GM19395 (cell line): ENCODE data around the gene CREM.
"Not testable (repeated sequence)": the region's sequence is repeated elsewhere in the genome, so short reads cannot be mapped to it uniquely, and the experiment has no call there.

Experiments
- ATAC-seq: cut with Tn5 transposase; IDR thresholded peaks from one replicate; pipeline ENCODE4 v1.9.1; 2021; ENCODE audit warnings: mild to moderate bottlenecking, moderate library complexity; ENCODE audit not compliant: unreplicated experiment

The CREM gene

DNA sequence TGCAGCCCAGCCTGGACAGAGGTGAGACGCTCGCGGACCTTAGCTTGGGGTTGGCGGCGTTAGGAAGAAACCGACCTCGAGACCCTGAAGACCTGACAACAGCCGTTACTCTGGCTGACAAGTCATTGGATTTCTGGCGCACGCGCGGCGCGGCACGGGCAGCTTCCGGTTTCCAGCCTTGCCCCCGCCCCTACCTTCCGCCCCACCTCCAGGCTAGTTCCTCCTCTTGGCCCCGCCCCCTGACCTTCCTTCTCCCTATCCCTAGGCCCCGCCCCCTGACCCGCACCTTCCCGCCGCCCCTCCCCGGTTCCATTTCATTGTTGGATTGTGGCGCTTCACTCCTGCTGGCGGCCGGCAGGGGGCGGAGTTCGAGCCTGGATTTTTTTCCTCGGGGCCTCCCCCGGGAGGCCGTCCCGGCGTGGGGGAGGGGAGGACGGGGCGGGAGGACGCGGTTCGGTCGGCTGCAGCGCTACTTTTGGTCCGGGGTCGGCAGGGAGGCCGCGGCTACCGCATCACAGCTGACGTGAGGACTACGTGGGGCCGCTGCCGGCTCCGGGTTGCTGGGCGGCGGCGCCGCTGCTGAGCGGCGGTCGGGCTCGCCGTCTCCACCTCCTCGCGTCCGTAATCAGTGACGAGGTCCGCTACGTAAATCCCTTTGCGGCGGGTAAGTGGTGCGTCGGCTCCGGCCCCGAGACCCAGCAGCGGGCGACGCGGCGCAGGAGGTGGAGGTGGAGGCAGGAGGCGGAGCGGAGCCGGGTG lies at the start of gene CREM:
Gene CREM, plus strand, starts transcription at position 317 of the 759 bp plus-strand sequence. CDS start 10,990 bp downstream, outside the sequence.
- ATAC-seq = peak; percentile 79

DNA sequence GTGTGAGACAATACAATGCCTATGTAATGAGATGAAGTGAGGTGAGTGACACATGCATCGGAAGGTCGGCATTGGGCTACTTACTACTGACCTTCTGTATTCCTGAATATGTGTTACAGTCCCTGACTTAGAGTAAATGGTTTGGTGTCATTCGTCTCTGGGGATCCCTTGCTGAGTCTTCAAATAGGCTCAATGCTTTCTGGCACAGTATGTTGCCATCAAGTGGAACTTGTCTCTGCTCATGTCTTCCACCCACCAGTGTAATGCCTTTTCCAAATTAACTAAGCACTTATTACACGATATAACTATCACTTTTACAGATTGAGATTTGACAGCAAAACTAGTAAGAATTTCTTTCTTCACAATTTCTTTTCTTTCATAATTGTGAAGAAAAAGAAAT lies 47.4 kb upstream of the CREM start:
- ATAC-seq = no peak

DNA sequence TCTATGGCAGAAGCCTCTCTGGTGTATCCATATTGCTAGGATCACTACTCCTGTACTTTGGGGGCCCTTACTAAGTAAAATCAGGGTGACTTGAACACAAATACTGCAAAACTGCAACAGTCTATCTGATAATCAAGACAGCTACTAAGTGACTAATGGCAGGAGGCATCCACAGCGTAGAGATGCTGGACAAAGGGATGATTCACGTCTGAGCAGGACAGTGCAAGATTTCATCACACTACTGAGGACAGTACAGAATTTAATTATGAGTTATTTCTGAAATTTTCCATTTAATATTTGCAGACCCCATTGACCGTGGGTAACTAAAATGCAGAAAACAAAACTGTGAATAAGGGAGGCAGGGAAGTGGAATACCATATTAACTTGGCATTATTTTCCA lies 46.9 kb upstream of the CREM start:
- ATAC-seq = no peak

GRCh38 chr10:35080261-35080660 lies 46.4 kb upstream of the CREM start:
- not testable (repeated sequence) for ATAC-seq

GRCh38 chr10:35083242-35083641 lies 43.4 kb upstream of the CREM start:
- no peak for ATAC-seq

DNA sequence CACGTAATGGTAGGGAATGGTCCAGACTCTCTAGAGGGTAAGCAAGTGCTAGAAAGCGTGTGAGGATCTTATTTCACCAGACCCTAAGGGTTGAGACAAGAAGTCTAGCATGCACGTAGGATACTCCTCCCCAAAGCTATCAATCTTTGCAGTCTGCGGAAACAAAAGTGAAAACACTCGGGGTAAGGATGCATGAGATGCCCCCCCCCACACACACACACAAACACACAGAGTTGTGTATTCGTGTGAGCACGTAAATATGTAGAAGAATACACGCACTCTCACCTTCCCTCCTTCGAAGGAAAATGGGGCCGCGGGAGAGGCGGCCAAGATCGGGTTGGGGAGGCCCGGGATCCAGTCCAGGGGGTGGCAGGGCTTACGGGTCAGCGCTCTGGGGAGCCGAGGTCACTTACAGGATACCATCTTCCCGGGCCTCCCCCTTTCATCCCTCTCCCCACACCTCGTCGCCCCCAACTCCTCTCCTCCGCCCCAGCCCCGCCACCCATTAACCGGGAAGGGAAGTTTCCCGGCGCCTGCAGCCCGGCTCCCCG lies 37.0 kb upstream of the CREM start:
- ATAC-seq = peak; percentile 48

DNA sequence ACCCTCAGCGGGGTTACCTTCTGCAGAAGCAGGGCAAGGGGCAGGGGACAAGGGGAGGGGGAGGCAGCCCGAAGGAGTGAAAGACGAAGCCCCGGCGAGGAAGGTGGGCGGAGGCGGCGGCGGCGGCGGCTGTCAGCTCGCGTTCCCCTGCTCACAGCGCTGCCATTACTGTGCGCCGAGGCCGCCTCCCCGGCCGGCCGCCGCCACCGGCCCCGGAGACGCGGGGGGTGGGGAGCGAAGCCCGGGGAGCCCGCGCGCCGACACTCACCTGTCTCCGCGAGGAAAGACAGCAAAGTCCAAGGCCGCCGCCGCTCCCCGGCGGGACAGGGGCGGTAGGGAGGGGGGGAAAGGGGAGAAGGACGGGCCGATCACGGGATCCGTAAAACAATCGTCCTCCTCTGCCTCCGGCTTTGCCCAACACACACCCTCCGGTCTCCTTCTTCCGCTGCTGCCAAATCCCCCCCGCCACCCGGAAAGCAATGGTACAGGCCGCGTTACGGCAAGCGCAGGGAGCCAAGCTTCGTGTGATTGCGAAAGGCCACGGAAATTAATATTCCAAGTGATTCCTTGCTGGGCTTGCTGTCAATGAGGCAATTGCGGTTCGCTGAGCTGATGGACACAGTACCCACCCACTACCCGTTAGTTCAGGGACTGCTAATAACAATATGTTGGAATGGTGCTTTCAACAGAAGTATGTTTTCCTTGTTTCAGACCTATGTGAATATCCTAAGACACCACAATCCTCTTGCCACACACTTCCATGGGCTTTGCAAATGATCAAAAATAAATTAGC lies 36.3 kb upstream of the CREM start, which contains the start of gene CUL2:
Gene CUL2, minus strand, starts transcription at position 180 of the 793 bp plus-strand sequence. CDS start 19,024 bp downstream, outside the sequence.
- ATAC-seq = peak; percentile 95

DNA sequence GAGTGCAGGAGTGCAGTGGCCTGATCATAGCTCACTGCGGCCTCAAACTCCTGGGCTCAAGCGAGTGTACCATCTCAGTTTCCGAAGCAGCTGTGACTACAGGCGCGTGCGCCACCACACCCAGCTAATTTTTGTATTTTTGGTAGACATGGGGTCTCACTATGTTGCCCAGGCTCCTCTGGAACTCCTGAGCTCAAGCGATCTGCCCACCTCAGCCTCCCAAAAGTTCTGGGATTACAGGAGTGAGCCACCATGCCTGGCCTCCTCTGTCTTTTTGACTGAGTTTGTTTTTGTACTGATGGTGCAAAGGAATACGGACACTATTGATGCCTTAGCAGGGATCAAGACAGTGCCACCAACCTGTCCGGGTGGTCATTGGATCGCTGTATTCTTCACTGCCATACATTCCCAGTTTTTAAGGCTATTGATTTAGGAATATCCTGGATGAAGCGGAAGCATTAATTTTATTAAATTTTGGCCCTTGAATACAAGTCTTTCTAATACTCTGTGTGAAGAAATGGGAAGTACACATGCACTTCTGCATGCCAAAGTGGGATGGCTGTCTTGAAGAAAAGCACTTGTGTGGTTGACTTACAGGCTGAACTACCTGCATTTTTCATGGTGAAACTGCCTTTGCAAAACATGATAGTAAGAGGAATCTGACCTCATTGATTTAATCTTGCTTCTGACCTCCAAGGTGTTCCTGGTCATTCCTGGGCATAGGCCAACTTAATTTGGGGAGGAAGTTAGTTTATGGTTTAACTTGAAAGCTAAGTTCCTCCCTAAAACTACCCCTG lies 34.5 kb upstream of the CREM start:
- no peak for ATAC-seq

GRCh38 chr10:35092851-35093250 lies 33.8 kb upstream of the CREM start:
- ATAC-seq = no peak

DNA sequence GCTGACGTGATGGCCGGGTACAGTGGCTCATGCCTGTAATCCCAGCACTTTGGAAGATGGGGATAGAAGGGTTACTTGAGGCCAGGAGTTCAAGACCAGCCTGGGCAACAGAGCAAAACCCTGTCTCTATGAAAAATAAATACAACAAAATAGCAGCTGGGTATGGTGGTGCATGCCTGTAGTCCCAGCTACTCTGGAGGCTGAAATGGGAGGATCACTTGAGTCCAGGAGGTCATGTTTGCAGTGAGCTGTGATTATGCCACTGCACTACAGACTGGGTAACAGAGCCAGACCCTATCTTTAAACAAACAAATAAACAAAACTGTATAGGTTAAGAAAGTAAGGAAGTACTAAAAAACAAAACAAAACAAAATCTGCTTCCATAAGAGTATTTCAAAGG lies 30.3 kb upstream of the CREM start:
- ATAC-seq = no peak

DNA sequence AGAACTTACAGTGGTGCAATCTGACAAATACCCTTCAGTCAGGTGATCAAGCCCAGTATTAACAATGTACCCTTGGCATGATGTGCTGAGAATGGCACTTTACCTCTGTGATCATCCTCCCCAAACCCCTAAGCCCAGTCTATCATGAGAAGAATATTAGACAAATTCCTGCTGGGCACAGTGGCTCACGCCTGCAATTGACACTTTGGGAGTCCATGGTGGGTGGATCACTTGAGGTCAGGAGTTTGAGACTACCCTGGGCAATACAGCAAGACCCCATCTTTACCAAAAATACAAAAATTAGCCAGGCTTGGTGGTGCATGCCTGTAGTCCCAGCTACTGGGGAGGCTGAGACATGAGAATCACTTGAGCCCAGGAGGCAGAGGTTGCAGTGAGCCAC lies 29.1 kb upstream of the CREM start:
- no peak for ATAC-seq

DNA sequence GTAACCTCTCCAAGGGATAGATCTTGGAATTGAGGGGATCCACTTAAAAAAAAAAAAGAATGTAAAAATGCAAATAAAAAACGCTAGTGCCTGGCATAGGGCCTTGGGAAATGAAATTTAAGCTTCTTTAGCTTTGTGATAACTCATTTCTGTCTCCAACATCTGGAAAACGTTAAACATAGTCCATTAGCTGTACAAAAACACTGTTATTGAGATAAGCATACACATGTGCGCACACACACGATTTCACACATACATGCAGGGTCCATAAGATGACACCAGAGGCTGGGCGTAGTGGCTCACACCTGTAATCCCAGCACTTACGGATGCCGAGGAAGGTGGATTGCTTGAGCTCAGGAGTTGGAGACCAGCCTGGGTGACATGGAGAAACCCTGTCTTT lies 22.8 kb upstream of the CREM start:
- ATAC-seq = no peak

DNA sequence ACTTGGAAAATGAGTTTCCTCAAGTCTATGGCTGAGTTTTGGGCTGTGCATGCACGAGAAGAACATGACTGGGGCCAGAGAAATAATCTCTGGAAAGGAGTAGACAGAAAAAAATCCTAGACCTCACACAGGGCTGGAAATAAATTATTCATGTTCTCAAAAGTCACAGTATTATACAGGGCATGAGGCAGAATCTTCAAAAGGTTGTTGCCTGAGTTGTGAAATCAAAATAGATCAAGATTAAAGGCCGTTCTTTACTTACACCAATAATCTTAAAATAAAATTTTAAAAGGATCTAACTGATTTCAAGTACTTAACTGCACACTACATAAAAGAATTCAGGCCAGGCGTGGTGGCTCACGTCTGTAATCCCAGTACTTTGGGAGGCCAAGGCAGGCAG lies 14.1 kb upstream of the CREM start:
- ATAC-seq = no peak

GRCh38 chr10:35119378-35119777 lies 7.3 kb upstream of the CREM start:
- no peak for ATAC-seq

- no peak for ATAC-seq
These were observed 2.1 kb upstream of the CREM start for GRCh38 chr10:35124540-35124939.

- ATAC-seq = peak; percentile 9
These were observed 550 bp upstream of the CREM start for GRCh38 chr10:35126062-35126529.

DNA sequence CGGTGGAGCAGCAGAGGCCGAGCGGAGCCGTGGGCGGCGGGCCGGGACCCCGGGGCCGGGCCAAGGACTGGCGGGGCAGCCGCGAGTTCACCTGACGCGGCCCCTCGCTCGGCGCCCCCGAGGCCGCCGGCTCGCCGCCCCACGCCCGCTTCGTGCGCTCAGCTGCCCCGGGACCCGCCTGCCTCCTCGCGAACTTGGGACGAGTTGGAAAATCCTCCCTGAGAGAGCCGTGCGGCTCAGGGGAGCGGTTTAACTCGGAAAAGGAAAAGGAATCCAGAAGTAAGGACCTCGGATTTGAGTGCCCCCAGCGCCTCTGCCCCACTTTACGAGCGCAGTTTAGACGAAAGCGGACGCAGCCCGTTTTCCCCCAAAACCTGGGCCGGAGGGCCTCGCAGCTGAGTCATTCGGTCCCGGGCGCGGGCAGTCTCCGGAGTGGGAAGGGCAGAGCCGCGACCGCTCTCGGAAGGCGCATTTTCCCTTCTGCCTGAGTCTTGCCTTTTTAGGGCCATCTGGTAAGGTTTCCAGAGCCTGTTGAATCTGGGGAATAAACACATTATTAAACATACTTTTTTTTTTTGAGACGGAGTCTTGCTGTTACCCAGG lies 744 bp downstream of the CREM start:
- ATAC-seq = peak; percentile 6

GRCh38 chr10:35129185-35129674 lies 2.6 kb downstream of the CREM start:
- ATAC-seq = no peak

DNA sequence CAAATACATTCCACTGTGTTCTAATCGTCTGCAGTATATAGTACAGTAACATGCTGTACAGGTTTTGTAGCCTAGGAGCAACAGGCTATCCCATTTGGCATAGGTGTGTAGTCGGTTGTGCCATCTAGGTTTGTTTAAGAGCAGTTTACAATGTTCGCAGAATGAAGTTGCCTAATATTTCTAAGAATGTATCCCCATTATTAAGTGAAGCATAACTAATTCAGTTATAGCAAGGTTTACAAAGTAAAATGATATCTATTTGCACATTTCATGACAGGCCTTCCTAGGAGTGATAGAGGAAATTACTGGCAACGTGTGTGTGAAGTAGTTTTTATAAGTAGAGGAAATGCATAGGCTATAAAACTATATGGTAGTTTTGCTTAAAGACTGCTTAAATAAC lies 4.0 kb downstream of the CREM start:
- ATAC-seq = no peak

- ATAC-seq = no peak
These were observed 6.1 kb downstream of the CREM start for GRCh38 chr10:35132727-35133126.
